Hair follicle dermal papilla cell (primary cell): Measurements from ENCODE around the gene LYSET. TPM values are rescaled to one million over a fixed set of nuclear protein-coding genes. Genes with fewer than 3 reads are reported as not detected.

ENCODE experiments used
- total RNA-seq: library from RNA; depleted of rRNA; stranded (reverse); fragments of >200 nt; gene quantifications from 2 replicates; pipeline ENCODE4 v1.2.3, GENCODE V29; 2012

The LYSET gene, protein sequence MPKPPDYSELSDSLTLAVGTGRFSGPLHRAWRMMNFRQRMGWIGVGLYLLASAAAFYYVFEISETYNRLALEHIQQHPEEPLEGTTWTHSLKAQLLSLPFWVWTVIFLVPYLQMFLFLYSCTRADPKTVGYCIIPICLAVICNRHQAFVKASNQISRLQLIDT
- 4.7 and 4.9 TPM in 2 replicates for total RNA-seq

DNA sequence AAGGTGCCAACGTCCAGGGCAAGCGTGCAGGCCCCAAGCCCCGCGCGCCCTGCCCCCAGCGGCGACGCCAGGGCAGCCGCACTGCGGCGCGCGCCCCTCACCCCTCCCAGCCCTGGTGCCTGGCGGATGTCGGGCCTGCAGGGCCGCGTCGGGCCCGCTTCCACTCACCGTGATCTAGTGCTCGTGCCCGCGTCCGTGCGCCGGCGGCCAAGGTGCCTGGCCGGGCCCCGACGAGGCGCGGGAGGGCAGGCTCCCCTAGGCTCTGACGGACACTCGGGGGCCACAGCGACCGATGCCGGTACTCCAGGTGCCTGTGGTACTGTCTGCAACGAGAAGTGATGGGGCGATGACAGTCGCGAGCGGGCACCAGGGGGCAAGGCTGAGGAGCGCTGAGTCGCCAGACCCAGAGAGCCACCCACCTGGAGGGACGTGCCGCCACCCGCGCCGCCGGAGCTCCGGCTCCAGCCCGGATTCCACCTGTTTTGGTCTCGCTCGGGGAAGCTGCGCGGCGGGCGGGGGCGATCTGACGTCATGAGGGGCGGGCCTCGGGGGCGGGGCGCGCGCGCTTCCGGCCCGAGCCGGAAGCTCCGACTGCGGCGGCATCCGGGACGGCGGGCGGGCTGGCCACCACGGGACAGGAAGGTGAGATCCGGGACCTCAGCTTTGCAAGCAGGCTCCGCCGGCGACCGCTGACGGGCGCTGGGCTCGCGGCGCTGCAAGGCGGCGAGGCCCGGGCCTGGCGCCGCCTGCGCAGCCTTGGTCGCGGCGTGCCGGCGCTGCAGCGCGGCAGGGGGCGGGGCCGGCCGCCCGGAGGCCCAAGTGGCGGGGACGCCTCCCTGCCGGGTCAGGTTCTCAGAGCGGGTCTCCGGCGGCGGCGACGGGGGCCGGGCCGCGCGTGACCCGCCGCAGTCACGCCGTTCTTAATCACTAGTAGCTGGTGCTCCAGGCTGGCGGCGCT lies at the start of gene LYSET, which contains the start of gene MOAP1:
Gene LYSET, plus strand, starts transcription at position 927 of the 958 bp plus-strand sequence. CDS start 89 bp downstream, outside the sequence.
Gene MOAP1, minus strand, starts transcription at position 507 of the 958 bp plus-strand sequence. CDS start 655 bp downstream, outside the sequence.

DNA sequence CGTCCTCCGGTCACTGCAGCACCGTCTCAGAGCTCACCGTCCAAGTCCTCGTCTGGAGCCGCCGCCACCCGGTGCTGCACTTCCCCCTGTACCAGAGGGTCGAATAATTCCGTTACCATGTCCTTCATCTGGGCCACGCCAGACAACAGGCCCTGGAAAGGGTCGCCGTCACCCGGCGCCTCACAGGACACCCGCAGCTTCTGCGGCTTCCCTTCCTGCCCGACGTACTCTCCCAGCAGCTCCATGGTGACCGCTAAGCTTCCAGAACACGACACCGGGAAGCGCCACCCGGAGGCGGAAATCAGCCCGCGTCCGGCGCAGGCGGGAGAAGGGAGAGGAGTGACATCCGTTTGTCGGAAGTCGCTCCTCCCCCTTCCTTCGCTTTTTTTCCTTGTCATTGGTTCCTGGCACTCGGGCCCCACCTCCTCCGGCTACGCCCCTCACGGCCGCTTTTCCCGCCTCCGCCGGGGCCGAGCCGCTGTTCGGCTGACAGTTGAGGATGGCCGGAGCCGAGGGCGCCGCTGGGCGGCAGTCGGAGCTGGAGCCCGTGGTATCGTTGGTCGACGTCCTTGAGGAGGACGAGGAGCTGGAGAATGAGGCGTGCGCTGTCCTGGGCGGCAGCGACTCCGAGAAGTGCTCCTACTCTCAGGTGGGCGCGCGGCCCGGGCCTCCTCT lies 21.8 kb downstream of the LYSET start, which contains the start of the genes GON7 and UBR7:
Gene GON7, minus strand, starts transcription at position 273 of the 675 bp plus-strand sequence. Its CDS starts 28 bp downstream, at position 245.
Gene UBR7, plus strand, starts transcription at position 464 of the 675 bp plus-strand sequence. Its CDS starts 36 bp downstream, at position 500.

Other genes with a start within 250 kb of the LYSET start
- 25.8 and 46.4 TPM in 2 replicates for gene ITPK1, start 69.4 kb upstream of the LYSET start, total RNA-seq
- gene MOAP1, start 420 bp upstream of the LYSET start, total RNA-seq = 12.0 and 14.8 TPM in 2 replicates
- gene GON7, start 21.7 kb downstream of the LYSET start, total RNA-seq = 6.8 and 8.4 TPM in 2 replicates
- gene UBR7, start 21.9 kb downstream of the LYSET start, total RNA-seq = 15.1 and 18.3 TPM in 2 replicates
- gene BTBD7, start 147.7 kb downstream of the LYSET start, total RNA-seq = 34.2 and 42.5 TPM in 2 replicates
- gene COX8C, start 161.9 kb downstream of the LYSET start, total RNA-seq = not detected in 2 replicates
- 0.12 and 0.16 TPM in 2 replicates for gene UNC79, start 245.6 kb downstream of the LYSET start, total RNA-seq